Measurements from ENCODE around the gene SUPT3H. TPM values are rescaled to one million over a fixed set of nuclear protein-coding genes. Genes with fewer than 3 reads are reported as not detected.
A peak's percentile ranks its signal among the peaks of the same experiment; 100 is the strongest.

The SUPT3H gene
- total RNA-seq, 1 donor from 2014 or later, result 13.3 TPM

- DNase-seq (ENCODE audit: low spot score), result no peak
- no peaks in the 10 kb centered on the region for H3K36me3 Mint-ChIP-seq (ENCODE audit: low read depth)
- TF ChIP-seq, protein P1, sequence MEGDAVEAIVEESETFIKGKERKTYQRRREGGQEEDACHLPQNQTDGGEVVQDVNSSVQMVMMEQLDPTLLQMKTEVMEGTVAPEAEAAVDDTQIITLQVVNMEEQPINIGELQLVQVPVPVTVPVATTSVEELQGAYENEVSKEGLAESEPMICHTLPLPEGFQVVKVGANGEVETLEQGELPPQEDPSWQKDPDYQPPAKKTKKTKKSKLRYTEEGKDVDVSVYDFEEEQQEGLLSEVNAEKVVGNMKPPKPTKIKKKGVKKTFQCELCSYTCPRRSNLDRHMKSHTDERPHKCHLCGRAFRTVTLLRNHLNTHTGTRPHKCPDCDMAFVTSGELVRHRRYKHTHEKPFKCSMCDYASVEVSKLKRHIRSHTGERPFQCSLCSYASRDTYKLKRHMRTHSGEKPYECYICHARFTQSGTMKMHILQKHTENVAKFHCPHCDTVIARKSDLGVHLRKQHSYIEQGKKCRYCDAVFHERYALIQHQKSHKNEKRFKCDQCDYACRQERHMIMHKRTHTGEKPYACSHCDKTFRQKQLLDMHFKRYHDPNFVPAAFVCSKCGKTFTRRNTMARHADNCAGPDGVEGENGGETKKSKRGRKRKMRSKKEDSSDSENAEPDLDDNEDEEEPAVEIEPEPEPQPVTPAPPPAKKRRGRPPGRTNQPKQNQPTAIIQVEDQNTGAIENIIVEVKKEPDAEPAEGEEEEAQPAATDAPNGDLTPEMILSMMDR (IDR thresholded peaks at IDR 0.05), result no peak
- no peaks in the 10 kb centered on the region for H3K27me3 Mint-ChIP-seq (ENCODE audit: low read depth)
- H3K4me3 Mint-ChIP-seq (ENCODE audit: unreplicated experiment), result no peak overlapping the region
- peaks cover 39% of the 10 kb centered on the region for H3K4me1 Mint-ChIP-seq (ENCODE audit: low read depth)
- H3K9me3 Mint-ChIP-seq (ENCODE audit: low read depth), result no peaks in the 10 kb centered on the region
- no peak overlapping the region for H3K27ac Mint-ChIP-seq (ENCODE audit: unreplicated experiment)
Measured at GRCh38 chr6:44833248-44833647, 544.5 kb downstream of the SUPT3H start.

DNA sequence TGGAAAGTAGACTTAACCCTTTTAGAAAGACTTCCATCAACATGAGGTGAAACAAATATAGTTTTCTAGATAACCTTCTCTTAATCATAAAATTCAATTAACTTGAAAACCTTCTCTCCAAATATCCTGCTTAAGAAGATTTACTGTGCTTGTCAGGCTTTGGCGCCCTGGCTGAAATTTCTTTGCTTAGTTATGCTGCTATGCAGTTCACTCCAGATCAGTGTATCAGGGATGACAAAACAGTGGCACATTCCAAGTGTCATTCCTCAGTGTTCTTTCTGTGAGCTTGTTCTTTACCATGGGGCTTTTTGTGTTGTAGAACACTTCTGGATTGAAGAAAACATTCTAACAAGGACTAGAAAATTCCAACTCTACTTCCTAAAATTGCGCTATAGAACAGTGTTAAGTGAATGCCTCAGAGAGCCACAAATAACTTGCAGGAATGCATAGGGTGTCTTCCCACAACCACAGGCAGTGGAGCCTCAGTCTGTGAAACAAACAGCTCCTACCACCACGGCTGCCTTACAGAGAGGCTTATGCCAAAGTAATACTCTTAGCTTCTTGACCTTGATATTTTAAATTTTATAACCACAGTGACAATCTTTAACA is 546.6 kb downstream of the SUPT3H start:
- Mint-ChIP-seq H3K27ac (ENCODE audit: unreplicated experiment) (peak overlapping the region; percentile 72), H3K27me3 (ENCODE audit: low read depth) (no peaks in the 10 kb centered on the region), H3K4me3 (ENCODE audit: unreplicated experiment) (no peak overlapping the region), H3K36me3 (ENCODE audit: low read depth) (no peaks in the 10 kb centered on the region), H3K9me3 (ENCODE audit: low read depth) (no peaks in the 10 kb centered on the region), H3K4me1 (ENCODE audit: low read depth) (peaks cover 42% of the 10 kb centered on the region)
- TF ChIP-seq, protein P1 (IDR thresholded peaks at IDR 0.05), result no peak
- no peak for DNase-seq (ENCODE audit: low spot score)

- no peak for DNase-seq (ENCODE audit: low spot score)
- Mint-ChIP-seq H3K27me3 (ENCODE audit: low read depth) (no peaks in the 10 kb centered on the region), H3K4me3 (ENCODE audit: unreplicated experiment) (no peak overlapping the region), H3K9me3 (ENCODE audit: low read depth) (no peaks in the 10 kb centered on the region), H3K27ac (ENCODE audit: unreplicated experiment) (no peak overlapping the region), H3K36me3 (ENCODE audit: low read depth) (no peaks in the 10 kb centered on the region), H3K4me1 (ENCODE audit: low read depth) (peaks cover 42% of the 10 kb centered on the region)
- TF ChIP-seq, protein P1 (IDR thresholded peaks at IDR 0.05), result no peak
Measured at GRCh38 chr6:44829836-44830235, 547.9 kb downstream of the SUPT3H start.

- Mint-ChIP-seq H3K27me3 (ENCODE audit: low read depth) (no peaks in the 10 kb centered on the region), H3K4me1 (ENCODE audit: low read depth) (peaks cover 42% of the 10 kb centered on the region), H3K4me3 (ENCODE audit: unreplicated experiment) (no peak overlapping the region), H3K36me3 (ENCODE audit: low read depth) (no peaks in the 10 kb centered on the region), H3K27ac (ENCODE audit: unreplicated experiment) (no peak overlapping the region), H3K9me3 (ENCODE audit: low read depth) (no peaks in the 10 kb centered on the region)
- TF ChIP-seq, protein P1 (IDR thresholded peaks at IDR 0.05), result no peak
- no peak for DNase-seq (ENCODE audit: low spot score)
Measured at GRCh38 chr6:44828780-44829179, 549.0 kb downstream of the SUPT3H start.

GRCh38 chr6:44826025-44826676 is 551.6 kb downstream of the SUPT3H start:
- TF ChIP-seq, protein P1 (IDR thresholded peaks at IDR 0.05), result no peak
- Mint-ChIP-seq H3K4me3 (ENCODE audit: unreplicated experiment) (no peak overlapping the region), H3K4me1 (ENCODE audit: low read depth) (peaks cover 22% of the 10 kb centered on the region), H3K9me3 (ENCODE audit: low read depth) (no peaks in the 10 kb centered on the region), H3K27ac (ENCODE audit: unreplicated experiment) (no peak overlapping the region), H3K36me3 (ENCODE audit: low read depth) (no peaks in the 10 kb centered on the region), H3K27me3 (ENCODE audit: low read depth) (no peaks in the 10 kb centered on the region)
- DNase-seq (ENCODE audit: low spot score), result no peak

Measured in chondrocyte (in vitro differentiated cells).